ENCODE results near the gene RAPGEF5. TPM values are rescaled to one million over a fixed set of nuclear protein-coding genes. Genes with fewer than 3 reads are reported as not detected.

Gene RAPGEF5
- total RNA-seq, 1 donor, result 1.1 TPM

- H3K27me3 ChIP-seq (ENCODE audit: insufficient read depth, low read length), result peaks cover 2% of the 10 kb centered on the region
- H3K4me1 ChIP-seq (ENCODE audit: insufficient read depth, low read length), result peaks cover 2% of the 10 kb centered on the region
- no peak for DNase-seq (ENCODE audit: insufficient read length, low spot score, missing footprints)
- H3K4me3 ChIP-seq (ENCODE audit: insufficient read depth, low read length), result no peak overlapping the region
- TF ChIP-seq CTCF (IDR thresholded peaks at IDR 0.05; ENCODE audit: extremely low read depth, low read depth, low read length), result no peak
- H3K9me3 ChIP-seq (ENCODE audit: low read depth, low read length), result no peaks in the 10 kb centered on the region
- H2AFZ ChIP-seq (ENCODE audit: low read length), result no peak overlapping the region
- no peaks in the 10 kb centered on the region for H3K36me3 ChIP-seq (ENCODE audit: insufficient read depth, low read length)
- H3K4me2 ChIP-seq (ENCODE audit: insufficient read depth, low read length), result no peak overlapping the region
- H4K20me1 ChIP-seq (ENCODE audit: insufficient read depth, low read length), result no peaks in the 10 kb centered on the region
- no peak overlapping the region for H3K27ac ChIP-seq (ENCODE audit: low read depth, low read length)
- no peaks in the 10 kb centered on the region for H3K79me2 ChIP-seq (ENCODE audit: insufficient read depth, low read length)
These were observed 266.4 kb downstream of the RAPGEF5 start for GRCh38 chr7:22090512-22090911.

- Histone ChIP-seq H3K79me2 (ENCODE audit: insufficient read depth, low read length) (no peaks in the 10 kb centered on the region), H3K9me3 (ENCODE audit: low read depth, low read length) (no peaks in the 10 kb centered on the region), H3K27me3 (ENCODE audit: insufficient read depth, low read length) (peaks cover 2% of the 10 kb centered on the region), H3K27ac (ENCODE audit: low read depth, low read length) (no peak overlapping the region), H3K4me3 (ENCODE audit: insufficient read depth, low read length) (no peak overlapping the region), H3K4me1 (ENCODE audit: insufficient read depth, low read length) (peaks cover 2% of the 10 kb centered on the region), H4K20me1 (ENCODE audit: insufficient read depth, low read length) (no peaks in the 10 kb centered on the region), H3K36me3 (ENCODE audit: insufficient read depth, low read length) (no peaks in the 10 kb centered on the region), H2AFZ (ENCODE audit: low read length) (no peak overlapping the region), H3K4me2 (ENCODE audit: insufficient read depth, low read length) (no peak overlapping the region)
- TF ChIP-seq CTCF (IDR thresholded peaks at IDR 0.05; ENCODE audit: extremely low read depth, low read depth, low read length), result no peak
- no peak for DNase-seq (ENCODE audit: insufficient read length, low spot score, missing footprints)
These were observed 266.8 kb downstream of the RAPGEF5 start for GRCh38 chr7:22090107-22090506.

- H4K20me1 ChIP-seq (ENCODE audit: insufficient read depth, low read length), result no peaks in the 10 kb centered on the region
These were observed 268.1 kb downstream of the RAPGEF5 start for GRCh38 chr7:22088827-22089226.

GRCh38 chr7:22087861-22088260 lies 269.1 kb downstream of the RAPGEF5 start:
- TF ChIP-seq CTCF (IDR thresholded peaks at IDR 0.05; ENCODE audit: extremely low read depth, low read depth, low read length), result no peak
- Histone ChIP-seq H3K79me2 (ENCODE audit: insufficient read depth, low read length) (no peaks in the 10 kb centered on the region), H3K4me2 (ENCODE audit: insufficient read depth, low read length) (no peak overlapping the region), H4K20me1 (ENCODE audit: insufficient read depth, low read length) (no peaks in the 10 kb centered on the region), H3K27me3 (ENCODE audit: insufficient read depth, low read length) (peaks cover 2% of the 10 kb centered on the region), H2AFZ (ENCODE audit: low read length) (no peak overlapping the region), H3K27ac (ENCODE audit: low read depth, low read length) (no peak overlapping the region), H3K4me3 (ENCODE audit: insufficient read depth, low read length) (no peak overlapping the region), H3K4me1 (ENCODE audit: insufficient read depth, low read length) (peaks cover 6% of the 10 kb centered on the region), H3K9me3 (ENCODE audit: low read depth, low read length) (no peaks in the 10 kb centered on the region), H3K36me3 (ENCODE audit: insufficient read depth, low read length) (no peaks in the 10 kb centered on the region)
- no peak for DNase-seq (ENCODE audit: insufficient read length, low spot score, missing footprints)

More at GRCh38 chr7:22088827-22089226, 268.1 kb downstream of the RAPGEF5 start:
- Histone ChIP-seq H3K79me2 (ENCODE audit: insufficient read depth, low read length) (no peaks in the 10 kb centered on the region), H2AFZ (ENCODE audit: low read length) (no peak overlapping the region), H3K36me3 (ENCODE audit: insufficient read depth, low read length) (no peaks in the 10 kb centered on the region), H3K4me1 (ENCODE audit: insufficient read depth, low read length) (peaks cover 5% of the 10 kb centered on the region), H3K4me2 (ENCODE audit: insufficient read depth, low read length) (no peak overlapping the region), H3K9me3 (ENCODE audit: low read depth, low read length) (no peaks in the 10 kb centered on the region), H3K27me3 (ENCODE audit: insufficient read depth, low read length) (peaks cover 2% of the 10 kb centered on the region), H3K4me3 (ENCODE audit: insufficient read depth, low read length) (no peak overlapping the region), H3K27ac (ENCODE audit: low read depth, low read length) (no peak overlapping the region)
- DNase-seq (ENCODE audit: insufficient read length, low spot score, missing footprints), result no peak
- no peak for TF ChIP-seq CTCF (IDR thresholded peaks at IDR 0.05; ENCODE audit: extremely low read depth, low read depth, low read length)

Measured in osteoblast (primary cell).